ENCODE measurements around the gene L1CAM. TPM values are rescaled to one million over a fixed set of nuclear protein-coding genes. Genes with fewer than 3 reads are reported as not detected.
A peak's percentile ranks its signal among the peaks of the same experiment; 100 is the strongest.

The L1CAM gene
- polyA plus RNA-seq, 2 of the 4 experiments (the other 2 are of a cell fraction), result 1.9 to 14.2 TPM

DNA sequence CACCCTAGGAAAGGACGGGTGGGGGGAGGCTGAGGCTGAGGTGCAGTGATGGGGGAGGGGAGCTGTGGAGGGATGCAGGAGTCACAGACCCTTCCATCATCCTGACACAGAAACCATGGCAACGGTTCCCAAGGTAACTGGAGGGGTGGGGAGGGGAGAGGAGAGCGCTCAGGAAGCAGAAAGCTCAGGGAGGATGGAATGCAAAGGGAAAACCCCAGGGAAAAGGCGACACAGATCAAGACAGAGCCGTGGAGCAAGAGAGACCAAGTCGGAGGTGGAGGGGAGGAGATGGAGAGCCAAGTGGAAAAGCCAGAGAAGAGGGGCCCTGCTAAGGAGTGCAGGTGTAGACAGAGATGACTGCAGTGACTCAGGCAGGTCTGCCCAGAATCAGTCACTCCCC is 14.5 kb downstream of the L1CAM start (continued):
- TF ChIP-seq, protein P1, sequence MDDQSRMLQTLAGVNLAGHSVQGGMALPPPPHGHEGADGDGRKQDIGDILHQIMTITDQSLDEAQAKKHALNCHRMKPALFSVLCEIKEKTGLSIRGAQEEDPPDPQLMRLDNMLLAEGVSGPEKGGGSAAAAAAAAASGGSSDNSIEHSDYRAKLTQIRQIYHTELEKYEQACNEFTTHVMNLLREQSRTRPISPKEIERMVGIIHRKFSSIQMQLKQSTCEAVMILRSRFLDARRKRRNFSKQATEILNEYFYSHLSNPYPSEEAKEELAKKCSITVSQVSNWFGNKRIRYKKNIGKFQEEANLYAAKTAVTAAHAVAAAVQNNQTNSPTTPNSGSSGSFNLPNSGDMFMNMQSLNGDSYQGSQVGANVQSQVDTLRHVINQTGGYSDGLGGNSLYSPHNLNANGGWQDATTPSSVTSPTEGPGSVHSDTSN (IDR thresholded peaks at IDR 0.05), result no peak
- no peak for TF ChIP-seq HEYL (CRISPR knock-in tag; IDR thresholded peaks at IDR 0.05)

DNA sequence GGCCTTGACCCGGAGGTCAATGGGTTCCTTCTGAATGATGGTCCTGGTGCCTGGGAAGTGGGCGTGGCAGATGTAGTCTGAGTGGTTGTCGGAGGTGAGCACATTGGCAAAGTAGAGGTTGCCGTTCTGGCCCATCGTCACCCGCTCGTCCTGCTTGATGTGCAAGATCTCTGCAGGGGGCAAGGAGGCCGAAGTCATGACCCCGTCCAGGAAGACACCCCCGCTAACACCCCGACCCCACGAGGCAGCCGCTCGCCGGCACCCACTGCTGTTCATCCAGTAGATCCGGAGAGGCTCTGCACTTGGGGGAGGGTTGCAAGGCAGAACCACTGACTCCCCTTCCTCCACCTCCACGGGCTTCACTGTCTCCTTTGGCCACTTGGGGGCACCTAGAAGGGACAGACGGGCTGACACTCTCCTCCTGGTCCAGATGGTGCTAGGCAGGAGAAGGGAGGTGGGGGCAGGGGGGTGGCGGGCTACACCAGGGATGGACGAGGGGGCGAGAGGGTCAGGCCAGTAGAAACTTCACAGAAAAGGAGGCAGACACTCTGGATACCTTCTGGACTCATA is 15.1 kb downstream of the L1CAM start:
- DNase-seq (ENCODE audit: low read depth in 1 of 2, low spot score in 1 of 2), result no peak
- TF ChIP-seq NR3C1 (IDR thresholded peaks at IDR 0.05), result no peak
- TF ChIP-seq, protein P2, sequence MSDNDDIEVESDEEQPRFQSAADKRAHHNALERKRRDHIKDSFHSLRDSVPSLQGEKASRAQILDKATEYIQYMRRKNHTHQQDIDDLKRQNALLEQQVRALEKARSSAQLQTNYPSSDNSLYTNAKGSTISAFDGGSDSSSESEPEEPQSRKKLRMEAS (IDR thresholded peaks at IDR 0.05), result no peak
- no peak for TF ChIP-seq TFCP2L1 (CRISPR knock-in tag; IDR thresholded peaks at IDR 0.05)
- TF ChIP-seq KDM5A (IDR thresholded peaks at IDR 0.05), result no peak
- no peak for TF ChIP-seq POLR2A (IDR thresholded peaks at IDR 0.05; ENCODE audit: low read length)
- no peak for TF ChIP-seq JUN (IDR thresholded peaks at IDR 0.05)
- no peak for TF ChIP-seq HOXA7 (CRISPR knock-in tag; IDR thresholded peaks at IDR 0.05)
- 54% methylated on average over 8 of the region's 21 CpGs for WGBS (ENCODE audit: missing lambda C conversion rate)
- no peak for FAIRE-seq
- ChIA-PET CTCF (no interaction called here), POLR2A (no interaction called here)
- Histone ChIP-seq H3K9me3 (no peaks in the 10 kb centered on the region), H3K4me2 (no peak overlapping the region), H3K4me3 (no peak overlapping the region), H3K27ac (no peak overlapping the region), H3K4me1 (no peaks in the 10 kb centered on the region)
- ATAC-seq, result peak in 1 of 2 experiments; percentile 48; a peak in 3 of 6 replicates

DNA sequence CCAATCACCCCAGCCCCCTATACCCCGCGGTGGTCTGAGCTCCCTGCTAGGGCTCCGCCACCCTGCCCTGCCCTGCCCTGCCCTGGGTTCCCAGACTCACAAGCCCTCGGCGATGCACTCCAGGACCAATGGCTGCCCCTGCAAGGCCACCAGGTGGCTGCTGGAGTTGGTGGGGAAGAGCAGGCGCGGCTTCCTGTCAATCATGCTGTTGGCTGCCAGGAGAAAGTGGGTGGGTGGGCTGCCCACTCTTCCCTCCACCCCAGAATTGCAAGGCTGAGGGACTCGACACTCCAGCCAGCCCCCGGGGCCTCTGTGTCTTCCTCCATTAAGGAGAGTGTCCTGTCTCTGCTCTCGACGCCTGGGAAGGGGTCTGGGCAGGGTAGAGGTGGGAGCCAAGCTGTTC is 15.7 kb downstream of the L1CAM start:
- Histone ChIP-seq H3K27ac (no peak overlapping the region), H3K4me1 (no peaks in the 10 kb centered on the region), H3K4me3 (no peak overlapping the region), H3K9me3 (no peaks in the 10 kb centered on the region), H3K4me2 (no peak overlapping the region)
- WGBS (ENCODE audit: missing lambda C conversion rate), result 46% methylated on average over 4 of the region's 11 CpGs
- ChIA-PET CTCF (no interaction called here), POLR2A (no interaction called here)
- no peak for ATAC-seq
- no peak for FAIRE-seq
- TF ChIP-seq ESRRA (IDR thresholded peaks at IDR 0.05; ENCODE audit: borderline replicate concordance, low read length), result no peak
- no peak for TF ChIP-seq RARB (CRISPR knock-in tag; IDR thresholded peaks at IDR 0.05)
- no peak for TF ChIP-seq RNF2 (IDR thresholded peaks at IDR 0.05; ENCODE audit: borderline replicate concordance, low read depth)
- TF ChIP-seq, protein P3, sequence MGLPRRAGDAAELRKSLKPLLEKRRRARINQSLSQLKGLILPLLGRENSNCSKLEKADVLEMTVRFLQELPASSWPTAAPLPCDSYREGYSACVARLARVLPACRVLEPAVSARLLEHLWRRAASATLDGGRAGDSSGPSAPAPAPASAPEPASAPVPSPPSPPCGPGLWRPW (IDR thresholded peaks at IDR 0.05), result no peak
- TF ChIP-seq, protein P4, sequence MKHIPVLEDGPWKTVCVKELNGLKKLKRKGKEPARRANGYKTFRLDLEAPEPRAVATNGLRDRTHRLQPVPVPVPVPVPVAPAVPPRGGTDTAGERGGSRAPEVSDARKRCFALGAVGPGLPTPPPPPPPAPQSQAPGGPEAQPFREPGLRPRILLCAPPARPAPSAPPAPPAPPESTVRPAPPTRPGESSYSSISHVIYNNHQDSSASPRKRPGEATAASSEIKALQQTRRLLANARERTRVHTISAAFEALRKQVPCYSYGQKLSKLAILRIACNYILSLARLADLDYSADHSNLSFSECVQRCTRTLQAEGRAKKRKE (CRISPR knock-in tag; IDR thresholded peaks at IDR 0.05; ENCODE audit: low read depth), result no peak
- TF ChIP-seq TFCP2L1 (CRISPR knock-in tag; IDR thresholded peaks at IDR 0.05), result no peak
- TF ChIP-seq FOSL2 (IDR thresholded peaks at IDR 0.05), result no peak
- TF ChIP-seq FOSL2 (CRISPR knock-in tag; IDR thresholded peaks at IDR 0.05), result no peak
- TF ChIP-seq SMC3 (IDR thresholded peaks at IDR 0.05), result no peak
- no peak for TF ChIP-seq EP300 (IDR thresholded peaks at IDR 0.05)
- TF ChIP-seq HOXA7 (CRISPR knock-in tag; IDR thresholded peaks at IDR 0.05), result no peak
- no peak for TF ChIP-seq FOXS1 (CRISPR knock-in tag; IDR thresholded peaks at IDR 0.05)
- DNase-seq (ENCODE audit: low read depth in 1 of 2, low spot score in 1 of 2), result no peak

DNA sequence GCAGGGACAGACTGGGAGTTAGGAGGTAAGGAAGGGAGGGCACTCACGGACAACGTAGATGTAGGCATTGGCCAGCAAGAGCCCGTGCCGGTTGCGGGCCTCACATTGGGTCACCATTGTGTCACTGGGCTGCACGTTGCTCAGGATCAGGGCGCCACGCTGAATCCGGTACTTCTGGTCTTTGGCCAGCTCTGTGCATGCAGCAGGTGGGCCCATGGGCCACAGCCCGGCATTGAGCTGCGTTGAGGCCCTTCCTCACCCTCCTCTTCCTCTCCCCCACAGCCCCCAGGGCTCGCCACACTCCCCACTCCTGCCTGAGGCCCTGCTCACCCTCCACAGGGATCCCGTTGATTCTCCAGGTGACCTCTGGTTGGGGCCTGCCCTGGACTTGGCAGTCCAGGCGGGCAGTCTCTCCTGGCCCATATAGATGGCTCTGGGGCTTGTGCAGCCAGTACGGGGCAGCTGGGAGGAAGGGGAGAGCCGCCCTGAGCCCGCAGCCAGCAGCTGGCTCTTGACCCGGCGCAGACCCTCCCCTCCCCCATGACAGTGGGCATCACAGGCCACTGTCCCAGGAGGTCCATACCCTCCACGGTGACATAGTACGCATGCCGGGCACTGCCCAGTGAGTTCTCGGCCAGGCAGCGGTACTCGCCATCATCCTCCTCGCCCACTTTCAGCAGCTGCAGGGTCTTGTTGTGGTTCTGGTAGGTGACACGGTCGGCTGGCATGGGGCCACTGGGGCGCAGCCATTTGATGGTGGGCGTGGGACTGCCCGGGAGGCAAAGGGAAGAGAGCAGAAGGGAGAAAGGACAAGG is 16.3 kb downstream of the L1CAM start:
- POLR2A ChIA-PET, result no interaction called here
- no peak for FAIRE-seq
- TF ChIP-seq CEBPB (IDR thresholded peaks at IDR 0.05) (no peak), MAFK (IDR thresholded peaks at IDR 0.05; ENCODE audit: partially characterized antibody) (no peak), RCOR1 (IDR thresholded peaks at IDR 0.05; ENCODE audit: low read depth, low read length) (no peak), GATA3 (IDR thresholded peaks at IDR 0.05; ENCODE audit: borderline replicate concordance) (no peak), SMC3 (IDR thresholded peaks at IDR 0.05) (no peak), FOSL2 (IDR thresholded peaks at IDR 0.05) (no peak), FOSL2 (CRISPR knock-in tag; IDR thresholded peaks at IDR 0.05) (no peak), EHF (CRISPR knock-in tag; IDR thresholded peaks at IDR 0.05) (no peak), ZFP36 (IDR thresholded peaks at IDR 0.05; ENCODE audit: borderline replicate concordance, partially characterized antibody) (no peak), CBX2 (IDR thresholded peaks at IDR 0.05; ENCODE audit: borderline replicate concordance, low read depth) (no peak), ESRRA (IDR thresholded peaks at IDR 0.05; ENCODE audit: borderline replicate concordance, low read length) (no peak), BHLHE40 (IDR thresholded peaks at IDR 0.05; ENCODE audit: low read depth, low read length) (no peak), JUNB (IDR thresholded peaks at IDR 0.05) (no peak), EP300 (IDR thresholded peaks at IDR 0.05) (no peak), HEYL (CRISPR knock-in tag; IDR thresholded peaks at IDR 0.05) (no peak), ZNF302 (CRISPR knock-in tag; IDR thresholded peaks at IDR 0.05) (no peak)
- TF ChIP-seq, protein P5, sequence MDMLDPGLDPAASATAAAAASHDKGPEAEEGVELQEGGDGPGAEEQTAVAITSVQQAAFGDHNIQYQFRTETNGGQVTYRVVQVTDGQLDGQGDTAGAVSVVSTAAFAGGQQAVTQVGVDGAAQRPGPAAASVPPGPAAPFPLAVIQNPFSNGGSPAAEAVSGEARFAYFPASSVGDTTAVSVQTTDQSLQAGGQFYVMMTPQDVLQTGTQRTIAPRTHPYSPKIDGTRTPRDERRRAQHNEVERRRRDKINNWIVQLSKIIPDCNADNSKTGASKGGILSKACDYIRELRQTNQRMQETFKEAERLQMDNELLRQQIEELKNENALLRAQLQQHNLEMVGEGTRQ (IDR thresholded peaks at IDR 0.05), result no peak
- TF ChIP-seq, protein P4 (CRISPR knock-in tag; IDR thresholded peaks at IDR 0.05; ENCODE audit: low read depth), result no peak

More for the DNA sequence above, 16.3 kb downstream of the L1CAM start:
- ATAC-seq, result no peak
- Histone ChIP-seq H3K4me1 (no peaks in the 10 kb centered on the region), H3K9me3 (no peaks in the 10 kb centered on the region), H3K27ac (no peak overlapping the region), H3K4me2 (no peak overlapping the region), H3K4me3 (no peak overlapping the region)
- no peak for DNase-seq (ENCODE audit: low read depth in 1 of 2, low spot score in 1 of 2)
- WGBS (ENCODE audit: missing lambda C conversion rate), result 83% methylated on average over 4 of the region's 31 CpGs
- CTCF ChIA-PET, result no interaction called here
